Neural cell (in vitro differentiated cells): ENCODE data around the gene PAK1. TPM values are rescaled to one million over a fixed set of nuclear protein-coding genes. Genes with fewer than 3 reads are reported as not detected.

Experiments used
- H2AFZ ChIP-seq: fragments of 200-600, 300-800 bp; sonication (generic), shearing (Covaris generic); 2 replicates; pipeline ENCODE4 v1.6.0; 2014; ENCODE audit warnings: low read depth, mild to moderate bottlenecking, antibody characterized with exemption, low read length, moderate library complexity
- H3F3A ChIP-seq: fragments of 200-600 bp; shearing (Covaris generic); 2 replicates; pipeline ENCODE4 v1.6.1; 2016; ENCODE audit warnings: mild to moderate bottlenecking, moderate library complexity, mixed read lengths, antibody characterized with exemption, low read length; ENCODE audit not compliant: insufficient read depth, poor library complexity, severe bottlenecking
- H3K27ac ChIP-seq: fragments of 200-600, 300-800 bp; sonication (generic), shearing (Covaris generic); 2 replicates; pipeline ENCODE4 v1.5.1; 2014; ENCODE audit warnings: mild to moderate bottlenecking, low read length, moderate library complexity
- H3K27me3 ChIP-seq: fragments of 300-800, 200-600 bp; sonication (generic), shearing (Covaris generic); 2 replicates; pipeline ENCODE4 v1.6.0; 2014; ENCODE audit warnings: mild to moderate bottlenecking, low read depth, low read length, moderate library complexity; ENCODE audit not compliant: insufficient read depth
- H3K36me3 ChIP-seq: fragments of 300-800, 200-600 bp; sonication (generic), shearing (Covaris generic); 2 replicates; pipeline ENCODE4 v1.5.1; 2014; ENCODE audit warnings: mild to moderate bottlenecking, antibody characterized with exemption, low read length, moderate library complexity; ENCODE audit not compliant: insufficient read depth
- H3K4me2 ChIP-seq: fragments of 300-800, 200-600 bp; sonication (generic), shearing (Covaris generic); 2 replicates; pipeline ENCODE4 v1.6.0; 2014; ENCODE audit warnings: mild to moderate bottlenecking, low read length
- H3K4me3 ChIP-seq: fragments of 300-800, 200-600 bp; sonication (generic), shearing (Covaris generic); 2 replicates; pipeline ENCODE4 v1.5.1; 2014; ENCODE audit warnings: mild to moderate bottlenecking, low read length, moderate library complexity
- H3K79me2 ChIP-seq: fragments of 200-600 bp; shearing (Covaris generic); replicated peaks from 2 replicates; pipeline ENCODE4 v1.6.0; 2014; ENCODE audit warnings: mild to moderate bottlenecking, low read length, moderate library complexity; ENCODE audit not compliant: insufficient read depth
- H3K9ac ChIP-seq: fragments of 300-800, 200-600 bp; sonication (generic), shearing (Covaris generic); 2 replicates; pipeline ENCODE4 v1.6.1; 2016; ENCODE audit warnings: mild to moderate bottlenecking, low read length, mixed read lengths
- H3K9me2 ChIP-seq: fragments of 200-600 bp; shearing (Covaris generic); 2 replicates; pipeline ENCODE4 v1.6.1; 2016; ENCODE audit warnings: mild to moderate bottlenecking, low read length, mixed read lengths; ENCODE audit not compliant: insufficient read depth
- H3K9me3 ChIP-seq: fragments of 200-600, 300-800 bp; sonication (generic), shearing (Covaris generic); 2 replicates; pipeline ENCODE4 v1.6.1; 2016; ENCODE audit warnings: mild to moderate bottlenecking, mixed run types, low read length, moderate library complexity, mixed read lengths
- H4K20me1 ChIP-seq: fragments of 200-600 bp; shearing (Covaris generic); 2 replicates; pipeline ENCODE4 v1.6.1; 2016; ENCODE audit warnings: mild to moderate bottlenecking, mixed run types; ENCODE audit not compliant: insufficient read depth
- CTCF ChIP-seq: fragments of 450-650 bp; IDR thresholded peaks from 2 replicates; pipeline ENCODE4 v1.5.1; 2014; ENCODE audit warnings: antibody characterized with exemption, mild to moderate bottlenecking, moderate library complexity; ENCODE audit not compliant: poor library complexity, severe bottlenecking
- EP300 ChIP-seq: fragments of 450-650 bp; conservative IDR thresholded peaks from 2 replicates; pipeline ENCODE4 v1.6.1; 2014; ENCODE audit warnings: antibody characterized with exemption, mild to moderate bottlenecking, moderate library complexity; ENCODE audit not compliant: poor library complexity, severe bottlenecking
- EZH2 ChIP-seq: fragments of 200-600, 300-800 bp; shearing (Covaris generic), sonication (generic); IDR thresholded peaks from 2 replicates; pipeline ENCODE4 v1.6.1; 2014; ENCODE audit warnings: antibody characterized with exemption, low read length, borderline replicate concordance, mild to moderate bottlenecking; ENCODE audit not compliant: insufficient read depth, poor library complexity, severe bottlenecking
- MXI1 ChIP-seq: fragments of 450-650 bp; conservative IDR thresholded peaks from 2 replicates; pipeline ENCODE4 v1.6.1; 2014; ENCODE audit warnings: antibody characterized with exemption, mild to moderate bottlenecking; ENCODE audit not compliant: poor library complexity, severe bottlenecking
- RAD21 ChIP-seq: fragments of 450-650 bp; conservative IDR thresholded peaks from 2 replicates; pipeline ENCODE4 v1.6.1; 2014; ENCODE audit warnings: antibody characterized with exemption, mild to moderate bottlenecking, moderate library complexity
- REST ChIP-seq: IDR thresholded peaks from 2 replicates; pipeline ENCODE4 v1.6.1; 2012; ENCODE audit warnings: borderline replicate concordance
- SMC3 ChIP-seq: fragments of 450-650 bp; conservative IDR thresholded peaks from 2 replicates; pipeline ENCODE4 v1.6.1; 2014; ENCODE audit warnings: antibody characterized with exemption, mild to moderate bottlenecking, moderate library complexity; ENCODE audit not compliant: poor library complexity
- TAF1 ChIP-seq: IDR thresholded peaks from 2 replicates; pipeline ENCODE4 v1.6.1; 2012; ENCODE audit warnings: low read depth
- polyA plus RNA-seq: library from polyadenylated mRNA; depleted of rRNA; stranded (reverse); fragments of >200 nt; gene quantifications from 2 replicates; pipeline ENCODE4 v1.2.3, GENCODE V29; 2014

The PAK1 gene
- polyA plus RNA-seq, 1 donor from 2014 or later = 65.2 TPM

GRCh38 chr11:77278595-77279506, 195.0 kb downstream of the PAK1 start:
- Histone ChIP-seq H4K20me1 (no peaks in the 10 kb centered on the region), H3K27ac (no peak overlapping the region), H2AFZ (no peak overlapping the region), H3F3A (no peaks in the 10 kb centered on the region), H3K4me3 (no peak overlapping the region), H3K79me2 (no peaks in the 10 kb centered on the region), H3K4me2 (no peak overlapping the region), H3K36me3 (no peaks in the 10 kb centered on the region), H3K9me2 (no peaks in the 10 kb centered on the region), H3K9me3 (no peaks in the 10 kb centered on the region), H3K9ac (no peak overlapping the region), H3K27me3 (no peaks in the 10 kb centered on the region)
- no peak for TF ChIP-seq SMC3
- no peak for TF ChIP-seq EZH2
- TF ChIP-seq MXI1 = no peak
- TF ChIP-seq REST = no peak
- TF ChIP-seq TAF1 = no peak
- no peak for TF ChIP-seq CTCF
- TF ChIP-seq EP300 = no peak
- TF ChIP-seq RAD21 = no peak

- Histone ChIP-seq H2AFZ (no peak overlapping the region), H3K27ac (no peak overlapping the region), H4K20me1 (no peaks in the 10 kb centered on the region), H3K4me3 (no peak overlapping the region), H3K27me3 (no peaks in the 10 kb centered on the region), H3F3A (no peaks in the 10 kb centered on the region), H3K9ac (no peak overlapping the region), H3K36me3 (no peaks in the 10 kb centered on the region), H3K9me2 (no peaks in the 10 kb centered on the region), H3K9me3 (no peaks in the 10 kb centered on the region), H3K79me2 (no peaks in the 10 kb centered on the region), H3K4me2 (no peak overlapping the region)
- no peak for TF ChIP-seq REST
- no peak for TF ChIP-seq MXI1
- TF ChIP-seq RAD21 = no peak
- TF ChIP-seq EP300 = no peak
Observed at GRCh38 chr11:77276271-77276670, 197.6 kb downstream of the PAK1 start.
